Activated CD4-positive, alpha-beta T cell treated with anti-CD3 and anti-CD28 coated beads, Interleukin-2, amount 10 ng/mL, durations not matched to agents 24 days and 14 days (primary cell): ENCODE data around the gene ANGEL1. TPM values are rescaled to one million over a fixed set of nuclear protein-coding genes. Genes with fewer than 3 reads are reported as not detected.

Experiments
- DNase-seq: peaks from one replicate; pipeline ENCODE4 v3.0.0; 2022
- H3K27ac Mint-ChIP-seq: one replicate; pipeline ENCODE4 v1.8.0; 2022; ENCODE audit warnings: mild to moderate bottlenecking, mixed read lengths
- H3K27me3 Mint-ChIP-seq: one replicate; pipeline ENCODE4 v1.8.0; 2022; ENCODE audit warnings: mixed read lengths
- H3K36me3 Mint-ChIP-seq: one replicate; pipeline ENCODE4 v1.8.0; 2022; ENCODE audit warnings: low read depth, mild to moderate bottlenecking, mixed read lengths
- H3K4me1 Mint-ChIP-seq: one replicate; pipeline ENCODE4 v1.8.0; 2021; ENCODE audit warnings: mixed read lengths
- H3K4me3 Mint-ChIP-seq: one replicate; pipeline ENCODE4 v1.8.0; 2022; ENCODE audit warnings: mild to moderate bottlenecking, moderate library complexity, mixed read lengths
- H3K9me3 Mint-ChIP-seq: one replicate; pipeline ENCODE4 v1.8.0; 2021; ENCODE audit warnings: mixed read lengths
- intact Hi-C: fragments of 100-400 bp; cut with micrococcal nuclease; formaldehyde crosslinking; loops from one replicate; pipeline ENCODE4 v1.15.1; 2023
- total RNA-seq: library from RNA; stranded (reverse); gene quantifications from 2 replicates; pipeline ENCODE4 v1.2.3, GENCODE V29; 2022

The ANGEL1 gene, protein sequence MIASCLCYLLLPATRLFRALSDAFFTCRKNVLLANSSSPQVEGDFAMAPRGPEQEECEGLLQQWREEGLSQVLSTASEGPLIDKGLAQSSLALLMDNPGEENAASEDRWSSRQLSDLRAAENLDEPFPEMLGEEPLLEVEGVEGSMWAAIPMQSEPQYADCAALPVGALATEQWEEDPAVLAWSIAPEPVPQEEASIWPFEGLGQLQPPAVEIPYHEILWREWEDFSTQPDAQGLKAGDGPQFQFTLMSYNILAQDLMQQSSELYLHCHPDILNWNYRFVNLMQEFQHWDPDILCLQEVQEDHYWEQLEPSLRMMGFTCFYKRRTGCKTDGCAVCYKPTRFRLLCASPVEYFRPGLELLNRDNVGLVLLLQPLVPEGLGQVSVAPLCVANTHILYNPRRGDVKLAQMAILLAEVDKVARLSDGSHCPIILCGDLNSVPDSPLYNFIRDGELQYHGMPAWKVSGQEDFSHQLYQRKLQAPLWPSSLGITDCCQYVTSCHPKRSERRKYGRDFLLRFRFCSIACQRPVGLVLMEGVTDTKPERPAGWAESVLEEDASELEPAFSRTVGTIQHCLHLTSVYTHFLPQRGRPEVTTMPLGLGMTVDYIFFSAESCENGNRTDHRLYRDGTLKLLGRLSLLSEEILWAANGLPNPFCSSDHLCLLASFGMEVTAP
- 16.4 and 17.2 TPM in 2 replicates for total RNA-seq

DNA sequence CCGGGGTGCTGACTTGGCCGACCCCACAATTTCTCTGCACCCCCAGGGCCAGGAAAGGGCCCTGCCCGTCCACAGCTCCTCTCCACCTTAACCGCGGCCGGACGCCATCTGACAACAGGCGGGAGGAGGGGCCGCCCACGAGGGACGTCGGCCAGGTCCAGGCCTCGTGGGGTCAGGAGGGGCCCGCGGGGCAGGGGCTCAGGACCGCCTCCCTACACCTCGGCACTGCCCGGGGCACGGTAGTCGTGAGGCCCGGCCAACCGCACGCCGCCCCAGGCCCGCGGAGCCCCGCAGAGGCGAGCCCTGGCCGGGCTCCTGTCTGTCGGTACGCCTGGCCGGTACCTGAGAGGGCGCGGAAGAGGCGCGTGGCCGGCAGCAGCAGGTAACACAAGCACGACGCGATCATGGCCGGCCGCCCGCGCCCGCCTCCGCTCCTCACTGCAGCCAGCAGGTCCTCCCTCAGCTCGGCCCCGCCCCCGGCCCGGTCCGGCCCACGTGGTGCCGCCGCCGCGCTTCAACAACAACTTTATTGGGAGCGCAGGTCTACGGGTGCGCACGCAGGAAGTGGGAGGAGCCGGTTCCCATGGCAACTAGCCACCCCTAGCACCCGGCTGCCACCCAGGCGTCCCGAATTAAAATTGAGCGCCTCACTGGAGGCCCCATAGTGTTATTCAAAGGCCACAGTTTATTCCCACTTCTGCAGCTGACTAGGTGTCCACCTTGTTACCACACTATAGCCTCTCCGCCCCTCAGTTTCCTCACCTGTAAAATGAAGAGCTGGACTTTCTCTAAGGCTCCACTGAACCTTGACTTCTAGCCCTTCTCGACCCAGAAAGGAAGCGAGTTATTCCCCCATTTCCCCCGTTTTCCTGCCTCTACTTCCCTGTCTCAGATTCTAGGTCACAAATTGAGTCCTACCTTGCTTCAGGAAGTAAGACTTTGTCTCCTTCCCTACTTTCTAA is at the start of gene ANGEL1:
TSS of gene ANGEL1 (minus strand) at position 461 of the 962 bp plus-strand sequence. CDS start at position 406, 55 bp downstream.
- peak within 1 kb of the TSS; percentile 91 for H3K27ac Mint-ChIP-seq
- peak; percentile 99 for DNase-seq
- peak within 1 kb of the TSS; percentile 98 for H3K4me3 Mint-ChIP-seq
- no peaks in the 10 kb centered on the region for H3K27me3 Mint-ChIP-seq
- peaks cover 21% of the 10 kb centered on the region for H3K4me1 Mint-ChIP-seq
- intact Hi-C loops, result loop anchor here (1.0 to 5.0 kb wide), 5 partner anchors 28 to 645 kb away; partner anchors contain the start of genes AHSA1, CIPC and VIPAS39
- no peaks in the 10 kb centered on the region for H3K9me3 Mint-ChIP-seq
- peaks cover 9% of the 10 kb centered on the region for H3K36me3 Mint-ChIP-seq

DNA sequence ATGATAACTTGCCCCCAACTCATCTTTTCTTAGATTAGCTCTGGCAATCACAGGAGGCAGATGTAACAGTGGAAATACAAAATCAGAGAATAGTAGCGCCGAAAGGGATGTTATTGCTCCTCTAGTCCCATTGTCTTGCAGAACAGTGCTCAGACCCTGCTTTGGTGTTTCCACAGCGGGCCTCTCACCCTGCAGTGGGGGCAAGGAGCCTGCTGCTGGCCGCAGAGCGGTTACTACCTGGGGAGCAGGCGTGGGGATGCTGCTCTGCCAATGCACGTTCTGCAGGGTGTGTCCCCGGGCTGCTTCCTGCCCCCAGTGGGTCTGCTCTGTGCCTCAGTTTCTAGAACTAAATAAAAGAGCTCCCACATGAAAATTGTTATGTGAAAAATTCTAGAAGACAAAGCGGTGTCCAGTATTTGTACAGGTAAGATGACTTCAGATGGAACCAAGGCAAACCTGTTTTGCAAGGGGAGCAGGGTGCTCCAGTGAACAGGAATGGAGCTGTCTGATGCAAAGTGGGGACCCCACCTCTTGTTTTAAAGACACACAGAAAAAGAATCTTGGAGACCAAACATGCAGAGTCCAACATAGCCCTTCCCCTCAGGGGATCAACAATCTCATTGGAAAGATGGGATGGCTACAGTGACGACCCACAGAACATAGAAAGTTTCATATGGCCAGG is 49.0 kb upstream of the ANGEL1 start:
- Mint-ChIP-seq H3K4me1 (peaks cover 12% of the 10 kb centered on the region), H3K4me3 (no peak overlapping the region), H3K27me3 (peaks cover 20% of the 10 kb centered on the region), H3K36me3 (no peaks in the 10 kb centered on the region), H3K27ac (no peak overlapping the region), H3K9me3 (no peaks in the 10 kb centered on the region)
- DNase-seq, result no peak
- intact Hi-C loops, result no loop called here

DNA sequence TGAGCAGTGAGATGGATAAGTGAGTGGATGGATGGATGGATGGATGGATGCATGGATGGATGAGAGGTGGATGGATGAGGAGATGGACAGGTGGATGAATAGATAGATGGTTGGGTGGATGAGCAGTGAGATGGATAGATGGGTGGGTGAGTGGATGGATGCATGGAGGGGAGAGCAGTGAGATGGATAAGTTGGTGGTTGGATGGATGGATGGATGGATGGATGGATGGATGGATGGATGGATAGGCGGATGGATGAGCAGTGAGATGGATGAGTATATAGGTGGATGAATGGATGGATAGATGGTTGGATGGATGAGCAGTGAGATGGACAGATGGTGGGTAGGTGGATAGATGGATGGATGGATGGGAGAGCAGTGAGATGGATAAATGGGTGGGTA is 44.1 kb upstream of the ANGEL1 start:
- Mint-ChIP-seq H3K27me3 (peaks cover 20% of the 10 kb centered on the region), H3K4me3 (no peak overlapping the region), H3K36me3 (no peaks in the 10 kb centered on the region), H3K4me1 (no peaks in the 10 kb centered on the region), H3K9me3 (no peaks in the 10 kb centered on the region), H3K27ac (no peak overlapping the region)
- DNase-seq, result no peak
- intact Hi-C loops, result no loop called here

DNA sequence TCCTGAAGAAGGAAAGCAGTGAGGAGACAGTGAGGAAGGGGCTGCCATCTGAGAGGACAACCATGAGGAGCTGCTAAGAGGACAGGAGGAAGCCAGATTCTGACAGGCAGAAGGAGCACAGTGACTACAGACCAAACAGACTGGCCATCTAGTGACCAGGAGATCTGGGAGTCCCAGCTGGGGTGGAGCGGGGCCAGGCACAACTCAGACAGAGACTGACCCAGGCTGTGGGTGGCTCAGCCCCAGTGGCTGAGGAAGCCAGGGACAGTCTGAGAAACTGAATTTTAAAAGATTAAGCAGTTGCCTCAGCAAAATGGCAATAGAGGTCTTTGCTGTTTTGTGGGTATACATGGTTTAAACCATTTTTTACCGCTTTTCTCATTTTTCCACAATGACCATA is 42.4 kb upstream of the ANGEL1 start:
- Mint-ChIP-seq H3K36me3 (no peaks in the 10 kb centered on the region), H3K4me1 (no peaks in the 10 kb centered on the region), H3K9me3 (no peaks in the 10 kb centered on the region), H3K27ac (no peak overlapping the region), H3K4me3 (no peak overlapping the region), H3K27me3 (peaks cover 20% of the 10 kb centered on the region)
- intact Hi-C loops, result no loop called here
- no peak for DNase-seq

DNA sequence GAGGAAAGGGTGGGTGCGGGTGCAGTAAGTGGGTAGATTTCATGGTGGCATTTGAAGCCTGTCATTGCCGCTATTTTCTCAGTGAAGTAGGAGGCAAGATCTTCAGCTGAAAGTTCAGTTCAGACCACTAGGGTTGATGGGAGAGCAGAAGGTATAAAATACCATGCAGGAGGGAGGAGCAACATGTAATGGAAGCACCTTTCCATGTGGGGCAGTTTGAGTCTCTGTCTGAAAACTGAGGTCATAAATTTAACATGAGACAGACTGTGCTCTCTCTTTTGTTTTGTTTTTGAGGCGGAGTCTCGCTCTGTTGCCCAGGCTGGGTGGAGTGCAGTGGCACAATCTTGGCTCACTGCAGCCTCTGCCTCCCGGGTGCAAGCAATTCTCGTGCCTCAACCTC is 36.2 kb upstream of the ANGEL1 start:
- Mint-ChIP-seq H3K36me3 (no peaks in the 10 kb centered on the region), H3K9me3 (peaks cover 5% of the 10 kb centered on the region), H3K4me1 (peaks cover 9% of the 10 kb centered on the region), H3K4me3 (no peak overlapping the region), H3K27ac (no peak overlapping the region), H3K27me3 (peaks cover 16% of the 10 kb centered on the region)
- intact Hi-C loops, result no loop called here
- no peak for DNase-seq

DNA sequence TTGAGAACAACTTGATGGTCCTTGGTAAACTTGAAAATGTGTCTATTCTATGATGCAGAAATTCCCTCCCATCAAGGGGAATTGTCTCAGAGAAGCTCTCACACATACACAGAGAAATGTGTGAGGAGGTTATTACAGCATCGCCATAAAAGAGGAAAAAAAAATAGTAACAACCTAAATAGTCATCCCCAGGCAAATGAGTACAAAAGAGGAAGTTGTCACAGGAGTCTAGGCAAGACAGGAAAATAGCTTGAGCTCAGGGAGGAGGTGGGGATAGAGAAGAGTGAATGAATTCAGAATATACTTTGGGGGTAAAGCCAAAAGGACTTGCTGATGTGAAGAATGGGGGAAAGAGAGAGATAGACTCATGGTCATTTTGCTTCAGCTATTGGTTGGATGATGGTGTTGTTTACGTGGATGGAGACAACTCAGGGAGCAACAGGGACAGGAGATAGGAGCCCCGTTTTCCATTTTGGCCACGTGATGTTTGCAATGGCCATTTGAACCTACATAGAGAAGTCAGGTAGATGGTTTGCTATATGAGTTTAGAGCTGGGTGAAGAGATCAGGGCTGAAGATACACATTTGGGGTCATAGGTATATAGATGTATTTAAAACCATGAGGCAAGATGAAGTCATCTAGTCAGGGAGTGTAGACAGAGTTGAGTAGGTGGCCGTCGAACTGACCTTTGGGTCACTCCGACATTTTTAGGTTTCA is 33.8 kb upstream of the ANGEL1 start:
- intact Hi-C loops, result no loop called here
- Mint-ChIP-seq H3K4me1 (peaks cover 9% of the 10 kb centered on the region), H3K9me3 (peaks cover 5% of the 10 kb centered on the region), H3K27me3 (peaks cover 19% of the 10 kb centered on the region), H3K4me3 (no peak overlapping the region), H3K36me3 (no peaks in the 10 kb centered on the region), H3K27ac (no peak overlapping the region)
- no peak for DNase-seq

DNA sequence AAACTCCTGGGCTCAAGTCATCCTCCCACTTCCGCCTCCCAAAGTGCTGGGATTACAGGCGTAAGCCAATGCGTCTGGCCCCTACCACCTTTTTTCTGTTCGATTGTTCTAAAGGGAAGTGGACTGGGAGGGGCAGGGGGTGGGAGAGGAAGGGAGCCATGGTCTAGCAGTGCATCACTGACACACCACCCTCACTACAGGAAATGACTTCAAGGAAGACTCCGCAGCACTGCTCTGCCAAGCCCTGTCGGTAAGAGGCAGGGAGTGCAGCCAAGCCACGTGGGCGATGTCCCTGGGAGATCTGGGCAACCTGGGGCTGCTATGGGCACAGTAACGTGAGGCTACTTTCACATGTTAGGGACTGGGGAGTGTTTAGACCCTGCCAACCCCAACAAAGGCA is 31.5 kb upstream of the ANGEL1 start:
- intact Hi-C loops, result no loop called here
- H3K4me1 Mint-ChIP-seq, result peaks cover 9% of the 10 kb centered on the region
- H3K9me3 Mint-ChIP-seq, result peaks cover 5% of the 10 kb centered on the region
- H3K27me3 Mint-ChIP-seq, result peaks cover 23% of the 10 kb centered on the region
- H3K36me3 Mint-ChIP-seq, result no peaks in the 10 kb centered on the region
- DNase-seq, result peak; percentile 86
- H3K4me3 Mint-ChIP-seq, result peak overlapping the region; percentile 42
- H3K27ac Mint-ChIP-seq, result peak overlapping the region; percentile 80

DNA sequence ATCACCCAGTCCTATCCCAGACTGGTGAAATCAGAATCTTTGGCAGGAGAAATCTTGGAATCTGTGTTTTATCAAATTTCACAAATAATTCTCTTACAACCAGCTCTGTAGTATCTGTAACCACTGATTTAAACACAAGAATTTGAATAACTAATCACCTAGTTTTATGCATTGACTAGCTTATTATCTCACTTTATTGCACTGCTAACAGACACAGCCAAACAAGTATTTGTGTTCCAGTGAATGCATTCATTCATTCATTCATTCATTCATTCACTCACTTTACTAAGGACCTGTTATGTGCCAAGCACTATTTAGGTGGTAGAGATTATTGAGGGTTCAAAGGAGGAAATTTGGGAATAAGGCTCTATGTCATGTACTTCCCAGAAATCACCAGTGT is 29.7 kb upstream of the ANGEL1 start:
- H3K9me3 Mint-ChIP-seq, result peaks cover 5% of the 10 kb centered on the region
- H3K4me3 Mint-ChIP-seq, result no peak overlapping the region
- peaks cover 9% of the 10 kb centered on the region for H3K4me1 Mint-ChIP-seq
- no peak for DNase-seq
- H3K36me3 Mint-ChIP-seq, result no peaks in the 10 kb centered on the region
- peaks cover 35% of the 10 kb centered on the region for H3K27me3 Mint-ChIP-seq
- intact Hi-C loops, result no loop called here
- H3K27ac Mint-ChIP-seq, result no peak overlapping the region

DNA sequence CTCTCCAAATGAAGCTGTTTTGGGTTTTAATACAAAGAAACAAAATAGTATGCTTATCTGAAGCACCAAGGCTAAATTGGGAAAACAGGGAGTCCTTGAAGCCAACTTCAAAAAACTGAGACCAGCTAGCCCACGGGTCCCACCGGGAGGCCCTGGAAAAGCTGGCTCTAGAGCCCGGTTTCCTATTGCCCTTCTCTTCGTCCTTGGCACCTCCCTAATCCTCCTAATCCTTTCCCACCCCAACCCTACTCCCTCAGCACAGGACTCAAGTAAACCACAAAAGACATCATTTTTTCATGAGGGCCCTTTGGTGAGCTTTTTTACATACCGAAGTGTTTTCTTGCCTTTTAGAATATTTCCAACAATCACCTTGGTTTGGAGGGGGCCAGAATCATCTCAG is 24.8 kb upstream of the ANGEL1 start:
- no peak for DNase-seq
- H3K27me3 Mint-ChIP-seq, result peaks cover 32% of the 10 kb centered on the region
- no peak overlapping the region for H3K27ac Mint-ChIP-seq
- H3K36me3 Mint-ChIP-seq, result no peaks in the 10 kb centered on the region
- no peak overlapping the region for H3K4me3 Mint-ChIP-seq
- no peaks in the 10 kb centered on the region for H3K4me1 Mint-ChIP-seq
- intact Hi-C loops, result no loop called here
- H3K9me3 Mint-ChIP-seq, result no peaks in the 10 kb centered on the region

DNA sequence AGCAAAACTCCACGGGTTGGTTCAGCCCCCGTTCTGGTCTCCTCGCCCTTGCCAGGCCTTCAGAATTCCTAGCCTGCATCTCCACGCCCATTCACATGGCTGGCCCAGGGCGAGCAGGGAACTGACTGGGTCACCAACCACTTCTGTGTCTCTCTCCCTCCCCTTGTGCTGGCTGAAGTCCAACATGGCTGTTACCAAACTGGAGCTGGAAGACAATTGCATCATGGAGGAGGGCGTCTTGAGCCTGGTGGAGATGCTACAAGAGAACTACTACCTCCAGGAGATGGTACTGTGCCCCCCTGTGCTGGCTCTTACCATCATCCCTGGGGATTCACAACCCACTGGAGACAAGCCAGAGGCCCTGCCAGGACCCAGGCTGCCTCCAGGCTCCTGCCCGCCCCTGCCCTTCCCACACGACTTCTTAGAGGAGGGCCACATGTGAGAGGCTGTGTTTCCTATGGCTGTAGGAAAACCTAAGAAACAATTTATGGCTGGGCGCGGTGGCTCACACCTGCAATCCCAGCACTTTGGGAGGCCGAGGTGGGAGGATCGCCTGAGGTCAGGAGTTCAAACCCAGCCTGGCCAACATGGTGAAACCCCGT is 23.4 kb upstream of the ANGEL1 start:
- no peak for DNase-seq
- Mint-ChIP-seq H3K4me3 (no peak overlapping the region), H3K4me1 (no peaks in the 10 kb centered on the region), H3K36me3 (no peaks in the 10 kb centered on the region), H3K27me3 (peaks cover 30% of the 10 kb centered on the region), H3K9me3 (no peaks in the 10 kb centered on the region), H3K27ac (no peak overlapping the region)
- intact Hi-C loops, result no loop called here

DNA sequence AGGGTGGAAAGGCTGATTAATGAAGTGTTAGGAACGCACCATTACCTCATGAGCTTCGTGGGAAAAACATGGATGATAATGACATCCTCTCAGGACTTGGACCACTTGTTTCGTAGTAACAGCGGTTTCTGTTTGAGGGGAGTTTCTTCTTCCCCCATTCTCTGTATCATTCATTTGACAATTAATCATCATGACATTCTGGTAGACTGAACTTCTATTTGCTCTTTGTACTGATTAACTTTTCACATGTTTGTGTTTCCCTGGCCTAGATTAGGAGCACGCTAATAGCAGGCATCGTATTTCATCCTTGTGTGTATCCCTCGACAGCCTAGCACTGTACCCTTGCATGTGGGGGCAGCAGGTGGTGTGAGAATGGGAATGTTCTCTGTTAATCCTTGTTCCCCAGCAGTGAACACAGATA is 21.6 kb upstream of the ANGEL1 start:
- peaks cover 26% of the 10 kb centered on the region for H3K27me3 Mint-ChIP-seq
- H3K9me3 Mint-ChIP-seq, result no peaks in the 10 kb centered on the region
- intact Hi-C loops, result no loop called here
- no peak overlapping the region for H3K4me3 Mint-ChIP-seq
- no peaks in the 10 kb centered on the region for H3K36me3 Mint-ChIP-seq
- no peak overlapping the region for H3K27ac Mint-ChIP-seq
- no peak for DNase-seq
- H3K4me1 Mint-ChIP-seq, result no peaks in the 10 kb centered on the region

DNA sequence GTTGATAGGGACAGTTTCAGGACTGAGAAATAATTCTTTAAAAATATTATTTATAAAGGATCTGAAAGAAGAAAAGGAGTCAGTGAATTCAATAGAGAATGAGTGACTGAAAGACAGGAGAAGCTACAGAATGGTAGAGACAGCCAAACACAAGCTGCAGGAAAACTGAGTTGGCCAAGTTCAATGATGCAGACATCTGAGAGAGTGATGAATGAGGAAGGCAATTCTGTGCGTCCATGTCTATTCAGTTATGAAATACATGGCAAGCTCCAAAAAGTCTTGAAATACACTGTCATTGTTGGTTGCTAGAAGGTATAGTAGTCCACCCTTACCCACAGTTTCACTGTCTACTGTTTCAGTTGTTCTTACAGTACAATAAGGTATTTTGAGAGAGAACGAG is 20.3 kb upstream of the ANGEL1 start:
- Mint-ChIP-seq H3K9me3 (no peaks in the 10 kb centered on the region), H3K27me3 (peaks cover 15% of the 10 kb centered on the region), H3K36me3 (no peaks in the 10 kb centered on the region), H3K4me1 (no peaks in the 10 kb centered on the region), H3K4me3 (no peak overlapping the region), H3K27ac (no peak overlapping the region)
- DNase-seq, result no peak
- intact Hi-C loops, result no loop called here
